ENCODE measurements around the gene AMH.

Gene AMH

GRCh38 chr19:2276429-2276986 is 27.4 kb downstream of the AMH start (continued):
- TF ChIP-seq HIC1 (tag by site-specific recombination; IDR thresholded peaks at IDR 0.05) (no peak), ZFHX2 (tag by site-specific recombination; conservative IDR thresholded peaks at IDR 0.05) (peak; percentile 62), REST (tag by site-specific recombination; IDR thresholded peaks at IDR 0.05) (no peak), ZNF571 (tag by site-specific recombination; IDR thresholded peaks at IDR 0.05) (no peak), PATZ1 (tag by site-specific recombination; IDR thresholded peaks at IDR 0.05) (peak; percentile 39; the same call in 1 of the 2 replicates), BCL11B (tag by site-specific recombination; IDR thresholded peaks at IDR 0.05; ENCODE audit: low read depth) (no peak), PBX3 (CRISPR knock-in tag; IDR thresholded peaks at IDR 0.05) (no peak), ZNF529 (tag by site-specific recombination; IDR thresholded peaks at IDR 0.05; ENCODE audit: insufficient replicate concordance) (no peak), ZBTB7A (tag by site-specific recombination; IDR thresholded peaks at IDR 0.05; ENCODE audit: low read depth) (no peak), KLF8 (tag by site-specific recombination; IDR thresholded peaks at IDR 0.05) (peak; percentile 62; the same call in 1 of the 2 replicates), ZNF561 (tag by site-specific recombination; IDR thresholded peaks at IDR 0.05; ENCODE audit: borderline replicate concordance) (no peak), ZNF692 (tag by site-specific recombination; IDR thresholded peaks at IDR 0.05) (no peak), SETDB1 (IDR thresholded peaks at IDR 0.05; ENCODE audit: insufficient read length, low read length) (no peak), ZNF654 (tag by site-specific recombination; IDR thresholded peaks at IDR 0.05; ENCODE audit: low read depth) (no peak), ZNF510 (tag by site-specific recombination; IDR thresholded peaks at IDR 0.05; ENCODE audit: insufficient replicate concordance) (no peak)

- no peaks in the 10 kb centered on the region for H3K9me3 ChIP-seq (ENCODE audit: control insufficient read depth, insufficient read depth, low read depth, low read length)
- CTCF ChIA-PET = interaction anchor here (0.6 to 4.3 kb wide), 7 partner anchors 10 to 501 kb away, joined by 3 to 25 read pairs (median 4); no protein-coding TSS in a partner anchor
- TF ChIP-seq ZNF274 (IDR thresholded peaks at IDR 0.05; ENCODE audit: low read length) (no peak), ZNF274 (tag by site-specific recombination; IDR thresholded peaks at IDR 0.05; ENCODE audit: borderline replicate concordance) (no peak), HOXC10 (CRISPR knock-in tag; IDR thresholded peaks at IDR 0.05) (no peak), ZNF175 (tag by site-specific recombination; IDR thresholded peaks at IDR 0.05) (no peak), ZNF114 (tag by site-specific recombination; IDR thresholded peaks at IDR 0.05) (no peak), ZNF211 (tag by site-specific recombination; IDR thresholded peaks at IDR 0.05; ENCODE audit: low read depth) (no peak), GLIS2 (tag by site-specific recombination; IDR thresholded peaks at IDR 0.05) (peak; percentile 11; the same call in 1 of the 2 replicates), ZNF341 (tag by site-specific recombination; IDR thresholded peaks at IDR 0.05; ENCODE audit: low read depth) (peak; percentile 39; the same call in 1 of the 2 replicates)
- peaks cover 3 to 22% of the 10 kb centered on the region in 2 experiments; a peak in 2 of 3 replicates for H3K36me3 ChIP-seq (ENCODE audit: control insufficient read depth in 2 of 2, insufficient read depth in 1 of 2, low read length in 2 of 2)
- no peak overlapping the region for H3K27ac ChIP-seq (ENCODE audit: extremely low read depth, low read depth, low read length)
- H3K4me3 ChIP-seq (ENCODE audit: low read depth, low read length) = no peak overlapping the region
- POLR2A ChIA-PET = interaction anchor here (0.7 kb wide), 1 partner anchor 284 kb away, joined by 3 read pairs; no protein-coding TSS in a partner anchor
- 0 out of 2 replicates have a peak, but pooled peaks cover 2% of the 10 kb centered on the region for H3K4me1 ChIP-seq (ENCODE audit: control insufficient read depth, insufficient read depth, low read length)
Observed at GRCh38 chr19:2277138-2277537, 28.0 kb downstream of the AMH start.

Data from HEK293 (cell line).